Osteocyte (in vitro differentiated cells): Measurements from ENCODE around the gene LRRC2. TPM values are rescaled to one million over a fixed set of nuclear protein-coding genes. Genes with fewer than 3 reads are reported as not detected.

ENCODE experiments used
- DNase-seq: peaks from one replicate; pipeline ENCODE4 v3.0.0; 2021; ENCODE audit warnings: mixed read lengths; ENCODE audit not compliant: unreplicated experiment; ENCODE audit errors: extremely low spot score
- H3K27ac Mint-ChIP-seq: one replicate; pipeline ENCODE4 v1.8.0; 2021; ENCODE audit warnings: mild to moderate bottlenecking, mixed read lengths; ENCODE audit not compliant: unreplicated experiment
- H3K27me3 Mint-ChIP-seq: one replicate; pipeline ENCODE4 v1.8.0; 2021; ENCODE audit warnings: mixed read lengths; ENCODE audit not compliant: unreplicated experiment
- H3K36me3 Mint-ChIP-seq: one replicate; pipeline ENCODE4 v1.8.0; 2021; ENCODE audit warnings: mixed read lengths; ENCODE audit not compliant: unreplicated experiment
- H3K4me1 Mint-ChIP-seq: one replicate; pipeline ENCODE4 v1.8.0; 2021; ENCODE audit warnings: mixed read lengths; ENCODE audit not compliant: unreplicated experiment
- H3K4me3 Mint-ChIP-seq: one replicate; pipeline ENCODE4 v1.8.0; 2021; ENCODE audit warnings: mild to moderate bottlenecking, moderate library complexity, mixed read lengths; ENCODE audit not compliant: unreplicated experiment
- H3K9me3 Mint-ChIP-seq: one replicate; pipeline ENCODE4 v1.8.0; 2021; ENCODE audit warnings: mixed read lengths; ENCODE audit not compliant: unreplicated experiment
- total RNA-seq: library from RNA; stranded (reverse); gene quantifications from 2 replicates; pipeline ENCODE4 v1.2.1, GENCODE V29; 2021
- TF ChIP-seq, protein P1 (sequence below): fragments of 200-600 bp; sonication (generic); IDR thresholded peaks from 2 replicates; pipeline ENCODE4 v1.5.0; 2021; ENCODE audit warnings: antibody characterized with exemption, mild to moderate bottlenecking, moderate library complexity

LRRC2 gene
- total RNA-seq, 1 donor from 2014 or later: 1.5 TPM

GRCh38 chr3:46503200-46503874 lies 62.8 kb downstream of the LRRC2 start:
- no peaks in the 10 kb centered on the region for H3K27me3 Mint-ChIP-seq
- TF ChIP-seq, protein P1, sequence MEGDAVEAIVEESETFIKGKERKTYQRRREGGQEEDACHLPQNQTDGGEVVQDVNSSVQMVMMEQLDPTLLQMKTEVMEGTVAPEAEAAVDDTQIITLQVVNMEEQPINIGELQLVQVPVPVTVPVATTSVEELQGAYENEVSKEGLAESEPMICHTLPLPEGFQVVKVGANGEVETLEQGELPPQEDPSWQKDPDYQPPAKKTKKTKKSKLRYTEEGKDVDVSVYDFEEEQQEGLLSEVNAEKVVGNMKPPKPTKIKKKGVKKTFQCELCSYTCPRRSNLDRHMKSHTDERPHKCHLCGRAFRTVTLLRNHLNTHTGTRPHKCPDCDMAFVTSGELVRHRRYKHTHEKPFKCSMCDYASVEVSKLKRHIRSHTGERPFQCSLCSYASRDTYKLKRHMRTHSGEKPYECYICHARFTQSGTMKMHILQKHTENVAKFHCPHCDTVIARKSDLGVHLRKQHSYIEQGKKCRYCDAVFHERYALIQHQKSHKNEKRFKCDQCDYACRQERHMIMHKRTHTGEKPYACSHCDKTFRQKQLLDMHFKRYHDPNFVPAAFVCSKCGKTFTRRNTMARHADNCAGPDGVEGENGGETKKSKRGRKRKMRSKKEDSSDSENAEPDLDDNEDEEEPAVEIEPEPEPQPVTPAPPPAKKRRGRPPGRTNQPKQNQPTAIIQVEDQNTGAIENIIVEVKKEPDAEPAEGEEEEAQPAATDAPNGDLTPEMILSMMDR: no peak
- H3K4me3 Mint-ChIP-seq: no peak overlapping the region
- peak; percentile 67 for DNase-seq
- H3K27ac Mint-ChIP-seq: no peak overlapping the region
- no peaks in the 10 kb centered on the region for H3K9me3 Mint-ChIP-seq
- H3K36me3 Mint-ChIP-seq: no peaks in the 10 kb centered on the region
- H3K4me1 Mint-ChIP-seq: peaks cover 4% of the 10 kb centered on the region

DNA sequence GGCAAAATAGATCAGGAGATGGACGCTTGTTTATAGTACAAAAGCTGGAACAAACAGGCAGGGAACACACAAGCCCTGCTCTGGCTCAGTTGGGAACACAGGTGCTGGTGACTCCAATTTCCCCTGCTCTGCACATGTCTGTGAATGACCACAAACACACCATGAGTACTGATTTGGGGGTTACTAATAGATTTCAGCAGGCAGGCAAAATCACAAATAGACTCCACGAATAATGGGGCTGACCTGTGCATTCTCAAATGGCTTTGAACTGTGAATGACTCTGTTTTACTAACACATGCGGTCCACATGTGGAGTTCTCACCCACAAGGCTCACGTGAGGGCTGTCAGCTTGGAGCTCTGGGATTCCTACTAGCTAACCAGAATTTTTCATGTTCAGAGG lies 64.4 kb downstream of the LRRC2 start:
- no peak overlapping the region for H3K4me3 Mint-ChIP-seq
- H3K4me1 Mint-ChIP-seq: peaks cover 4% of the 10 kb centered on the region
- H3K27ac Mint-ChIP-seq: no peak overlapping the region
- H3K36me3 Mint-ChIP-seq: no peaks in the 10 kb centered on the region
- no peaks in the 10 kb centered on the region for H3K9me3 Mint-ChIP-seq
- peak; percentile 13 for DNase-seq
- TF ChIP-seq, protein P1: no peak
- no peaks in the 10 kb centered on the region for H3K27me3 Mint-ChIP-seq

- no peaks in the 10 kb centered on the region for H3K9me3 Mint-ChIP-seq
- TF ChIP-seq, protein P1: no peak
- H3K27me3 Mint-ChIP-seq: no peaks in the 10 kb centered on the region
- DNase-seq: peak; percentile 36
- no peak overlapping the region for H3K27ac Mint-ChIP-seq
- H3K4me1 Mint-ChIP-seq: peaks cover 6% of the 10 kb centered on the region
- H3K4me3 Mint-ChIP-seq: no peak overlapping the region
- no peaks in the 10 kb centered on the region for H3K36me3 Mint-ChIP-seq
Observed at GRCh38 chr3:46500656-46501635, 65.2 kb downstream of the LRRC2 start.

DNA sequence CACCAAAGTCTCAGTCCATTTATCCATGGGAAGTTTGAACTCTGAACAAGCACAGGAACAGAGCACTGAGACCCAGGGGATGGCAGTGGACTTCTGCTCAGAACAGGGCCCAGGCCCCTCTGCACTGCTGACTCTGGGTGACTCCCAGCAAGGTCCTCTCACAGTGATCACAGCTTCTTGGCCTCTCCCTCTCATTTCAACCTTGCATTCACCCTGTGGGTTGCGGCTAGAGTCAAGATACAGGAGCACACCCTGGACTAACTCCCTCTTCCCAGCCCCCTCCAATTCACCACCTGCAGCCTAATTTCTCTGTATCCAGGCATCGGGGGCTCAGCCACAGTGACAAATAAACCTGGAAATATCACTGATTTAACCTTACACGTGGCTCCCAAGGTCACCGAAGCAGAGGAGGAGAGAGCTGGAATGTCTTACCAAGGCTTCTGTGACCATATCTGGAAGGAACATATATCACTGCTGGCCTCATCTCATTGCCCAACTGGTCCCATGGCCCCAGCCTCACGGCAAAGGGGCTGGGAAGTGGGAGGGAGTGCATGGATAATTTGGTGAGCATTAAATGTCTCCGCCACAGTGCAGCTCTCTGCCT lies 67.1 kb downstream of the LRRC2 start:
- TF ChIP-seq, protein P1: no peak
- H3K4me1 Mint-ChIP-seq: peaks cover 10% of the 10 kb centered on the region
- no peak overlapping the region for H3K27ac Mint-ChIP-seq

More for the DNA sequence above, 67.1 kb downstream of the LRRC2 start:
- Mint-ChIP-seq H3K4me3 (no peak overlapping the region), H3K9me3 (no peaks in the 10 kb centered on the region), H3K36me3 (no peaks in the 10 kb centered on the region), H3K27me3 (no peaks in the 10 kb centered on the region)
- peak; percentile 46 for DNase-seq
